H1 (cell line): ENCODE data around the gene SLC37A2. TPM values are rescaled to one million over a fixed set of nuclear protein-coding genes. Genes with fewer than 3 reads are reported as not detected.

Source experiments
- CTCF ChIA-PET: fragments of 300-600 bp; sonication (Branson Sonifier 250); formaldehyde crosslinking; loops from one replicate; lab custom pipeline; 2021; ENCODE audit not compliant: partially characterized antibody; lab: Charles Lee
- POLR2A ChIA-PET: fragments of 300-600 bp; sonication (Branson Sonifier 250); formaldehyde crosslinking; loops from one replicate; lab custom pipeline; 2021; ENCODE audit warnings: inconsistent platforms; ENCODE audit not compliant: partially characterized antibody; lab: Charles Lee
- DNase-seq, 2 experiments: peaks; one replicate each; pipeline versions ENCODE4 v3.0.0 to v3.0.0-alpha.2; 2010 to 2022; ENCODE audit warnings: low spot score in 2 of 2, low read depth in 1 of 2, mixed read lengths in 1 of 2
- FAIRE-seq: peaks from 2 replicates; lab custom pipeline; 2011; peaks lifted over from hg19 to GRCh38; lab: Jason Lieb, UNC
- H2AFZ ChIP-seq: 2 replicates; pipeline ENCODE4 v1.8.1; 2012; ENCODE audit warnings: low read length, inconsistent platforms
- H2AK5ac ChIP-seq: 2 replicates; pipeline ENCODE4 v1.6.1; 2013; ENCODE audit warnings: low read depth, low read length
- H2BK120ac ChIP-seq: replicated peaks from 2 replicates; pipeline ENCODE3; 2013; ENCODE audit warnings: low read depth, low read length, inconsistent platforms
- H2BK12ac ChIP-seq: 2 replicates; pipeline ENCODE4 v1.6.1; 2013; ENCODE audit warnings: low read depth, low read length
- H2BK15ac ChIP-seq: 2 replicates; pipeline ENCODE4 v1.6.1; 2013; ENCODE audit warnings: low read length
- H2BK20ac ChIP-seq: 2 replicates; pipeline ENCODE4 v1.6.1; 2013; ENCODE audit warnings: low read length
- H2BK5ac ChIP-seq: 2 replicates; pipeline ENCODE4 v1.6.1; 2013; ENCODE audit warnings: low read depth, low read length
- H3K14ac ChIP-seq: 2 replicates; pipeline ENCODE4 v1.6.1; 2013; ENCODE audit warnings: inconsistent platforms; ENCODE audit not compliant: insufficient read length
- H3K18ac ChIP-seq: 2 replicates; pipeline ENCODE4 v1.6.1; 2013; ENCODE audit warnings: low read length; ENCODE audit errors: extremely low read depth
- H3K23ac ChIP-seq: 2 replicates; pipeline ENCODE4 v1.6.1; 2013; ENCODE audit warnings: inconsistent platforms; ENCODE audit not compliant: insufficient read length
- H3K23me2 ChIP-seq: 2 replicates; pipeline ENCODE4 v1.6.1; 2013; ENCODE audit warnings: low read depth, low read length
- H3K27ac ChIP-seq: 2 replicates; pipeline ENCODE4 v1.6.1; 2011; ENCODE audit warnings: low read depth, low read length, inconsistent platforms
- H3K27me3 ChIP-seq, 4 experiments: replicated peaks in 1 of 4; 1 replicate in 1 of 4; 2 replicates in 3 of 4; pipeline versions ENCODE4 v1.6.1 to v1.8.1; 2011 to 2013; ENCODE audit warnings: low read length in 3 of 4, mild to moderate bottlenecking in 3 of 4, inconsistent platforms in 2 of 4, mixed read lengths in 2 of 4, moderate library complexity in 1 of 4; ENCODE audit not compliant: control insufficient read depth in 3 of 4, insufficient read depth in 3 of 4; ENCODE audit errors: extremely low read depth in 1 of 4
- H3K36me3 ChIP-seq, 4 experiments: 2 replicates each; pipeline versions ENCODE4 v1.6.1 to v1.8.1; 2011 to 2013; ENCODE audit warnings: mild to moderate bottlenecking in 4 of 4, low read length in 3 of 4, moderate library complexity in 2 of 4, control low read depth in 1 of 4, inconsistent platforms in 1 of 4; ENCODE audit not compliant: insufficient read depth in 4 of 4, control insufficient read depth in 2 of 4
- H3K4ac ChIP-seq: replicated peaks from 2 replicates; pipeline ENCODE3; 2013; ENCODE audit warnings: low read length, low read depth, mixed read lengths, inconsistent platforms; ENCODE audit not compliant: insufficient read length
- H3K4me1 ChIP-seq, 4 experiments: replicated peaks in 1 of 4; 1 replicate in 1 of 4; 2 replicates in 3 of 4; pipeline versions ENCODE4 v1.6.1 to v1.8.1; 2011 to 2013; ENCODE audit warnings: low read length in 3 of 4, inconsistent platforms in 2 of 4, mixed read lengths in 1 of 4; ENCODE audit not compliant: insufficient read depth in 4 of 4, control insufficient read depth in 3 of 4
- H3K4me2 ChIP-seq, 2 experiments: 2 replicates each; pipeline versions ENCODE4 v1.6.1 to v1.8.1; 2011 to 2013; ENCODE audit warnings: low read depth in 2 of 2, low read length in 2 of 2, control low read depth in 1 of 2, inconsistent platforms in 1 of 2, mild to moderate bottlenecking in 1 of 2; ENCODE audit not compliant: insufficient read depth in 1 of 2
- H3K4me3 ChIP-seq, 4 experiments: fragments of 200-600, 300-600 bp in 1 of 4; sonication (generic), shearing (Covaris generic), sonication (Bioruptor Twin) in 1 of 4; 2 replicates each; pipeline versions ENCODE4 v1.5.1 to v1.8.1; 2011 to 2016; ENCODE audit warnings: low read length in 4 of 4, low read depth in 3 of 4, control low read depth in 2 of 4, inconsistent platforms in 2 of 4, mild to moderate bottlenecking in 2 of 4, mixed read lengths in 1 of 4, moderate library complexity in 1 of 4; ENCODE audit not compliant: insufficient read depth in 2 of 4; ENCODE audit errors: extremely low read depth in 1 of 4
- H3K56ac ChIP-seq: replicated peaks from 2 replicates; pipeline ENCODE3; 2013; ENCODE audit warnings: low read depth, mild to moderate bottlenecking, mixed read lengths, low read length, inconsistent platforms; ENCODE audit not compliant: insufficient read length
- H3K79me1 ChIP-seq: 2 replicates; pipeline ENCODE4 v1.6.1; 2013; ENCODE audit warnings: low read depth, low read length, control low read depth
- H3K79me2 ChIP-seq, 2 experiments: 2 replicates each; pipeline versions ENCODE4 v1.6.1 to v1.8.1; 2012 to 2013; ENCODE audit warnings: low read length in 2 of 2, mild to moderate bottlenecking in 2 of 2, inconsistent platforms in 1 of 2; ENCODE audit not compliant: insufficient read depth in 2 of 2, control insufficient read depth in 1 of 2
- H3K9ac ChIP-seq, 4 experiments: replicated peaks in 1 of 4; 1 replicate in 1 of 4; 2 replicates in 3 of 4; pipeline versions ENCODE4 v1.6.1 to v1.8.1; 2011 to 2013; ENCODE audit warnings: low read depth in 3 of 4, low read length in 3 of 4, control low read depth in 2 of 4, mild to moderate bottlenecking in 2 of 4, moderate library complexity in 2 of 4, inconsistent platforms in 1 of 4; ENCODE audit errors: extremely low read depth in 1 of 4
- H3K9me3 ChIP-seq, 2 experiments: 2 replicates each; pipeline versions ENCODE4 v1.6.1 to v1.8.1; 2012 to 2013; ENCODE audit warnings: mild to moderate bottlenecking in 2 of 2, moderate library complexity in 2 of 2, control low read depth in 1 of 2, inconsistent platforms in 1 of 2, low read depth in 1 of 2, low read length in 1 of 2, mixed read lengths in 1 of 2; ENCODE audit not compliant: insufficient read depth in 2 of 2
- H4K20me1 ChIP-seq, 2 experiments: replicated peaks in 1 of 2; 2 replicates each; pipeline versions ENCODE3 to v1.8.1; 2011 to 2013; ENCODE audit warnings: inconsistent platforms in 2 of 2, low read length in 2 of 2, mild to moderate bottlenecking in 1 of 2; ENCODE audit not compliant: insufficient read depth in 2 of 2, control insufficient read depth in 1 of 2
- H4K5ac ChIP-seq: 2 replicates; pipeline ENCODE4 v1.6.1; 2013; ENCODE audit warnings: low read length, low read depth, mixed read lengths, inconsistent platforms; ENCODE audit not compliant: insufficient read length
- H4K8ac ChIP-seq: 2 replicates; pipeline ENCODE4 v1.8.0; 2013; ENCODE audit warnings: mild to moderate bottlenecking, moderate library complexity, low read length, inconsistent platforms; ENCODE audit not compliant: insufficient read depth; ENCODE audit errors: extremely low read depth
- H4K91ac ChIP-seq: replicated peaks from 2 replicates; pipeline ENCODE3; 2013; ENCODE audit warnings: low read length, mixed read lengths, inconsistent platforms; ENCODE audit not compliant: insufficient read length
- ASH2L ChIP-seq: fragments of 200-600, 300-600 bp; sonication (generic); IDR thresholded peaks from one replicate; pipeline ENCODE4 v1.7.1; 2017; ENCODE audit warnings: low read length
- CBX8 ChIP-seq: fragments of 300-800, 300-1000 bp; sonication (generic); IDR thresholded peaks from 2 replicates; pipeline ENCODE4 v1.7.1; 2016; ENCODE audit warnings: low read depth, low read length, borderline replicate concordance
- KDM5A ChIP-seq: fragments of 200-600 bp; IDR thresholded peaks from 2 replicates; pipeline ENCODE4 v1.7.1; 2012; ENCODE audit warnings: mild to moderate bottlenecking, low read length, inconsistent platforms, mixed read lengths
- RXRA ChIP-seq: IDR thresholded peaks from 2 replicates; pipeline ENCODE4 v1.6.1; 2011; ENCODE audit warnings: low read depth, mild to moderate bottlenecking, low read length, moderate library complexity; ENCODE audit not compliant: insufficient read depth
- SP4 ChIP-seq: IDR thresholded peaks from 2 replicates; pipeline ENCODE4 v1.6.1; 2012; ENCODE audit warnings: low read length, inconsistent platforms
- TBP ChIP-seq: IDR thresholded peaks from 2 replicates; pipeline ENCODE4 v1.6.1; 2011; ENCODE audit warnings: low read depth, low read length, improper control_type of control experiment
- TCF12 ChIP-seq: IDR thresholded peaks from 2 replicates; pipeline ENCODE4 v1.6.1; 2011; ENCODE audit warnings: low read depth, mild to moderate bottlenecking, low read length
- WGBS, 2 experiments: shearing (Covaris generic) in 1 of 2; methylation state at CpG; one replicate each; pipeline versions ENCODE4 v1.1.6 to v1.1.7; 2013 to 2015; ENCODE audit warnings: low lambda C conversion rate in 2 of 2, mixed read lengths in 2 of 2, inconsistent platforms in 1 of 2, low coverage in 1 of 2, missing lambda C conversion rate in 1 of 2; ENCODE audit not compliant: insufficient replicate concordance in 2 of 2, insufficient coverage in 1 of 2, insufficient read length in 1 of 2; ENCODE audit errors: extremely low coverage in 1 of 2, missing lambda C conversion rate in 1 of 2; 5-methylcytosine and 5-hydroxymethylcytosine counted together
- polyA plus RNA-seq, 7 experiments: library from polyadenylated mRNA; depleted of rRNA in 3 of 7; stranded (reverse) in 5 of 7; unstranded in 2 of 7; fragments of >200 nt in 5 of 7; fragments of 200-250 nt in 2 of 7; gene quantifications; 1 replicate in 5 of 7; 2 replicates in 1 of 7; 4 replicates in 1 of 7; pipeline versions ENCODE4 v1.2.1 to v1.2.3, GENCODE V29; 2011 to 2013; ENCODE audit warnings: missing spikeins in 2 of 7, mixed read lengths in 2 of 7
- total RNA-seq: library from RNA; stranded (reverse); fragmentation: NEBNext Ultra II Directional; extraction: Animal tissue kit (Norgen Biotek cat#: 25700); gene quantifications from 2 replicates; pipeline ENCODE4 v1.2.1, GENCODE V29; 2021

The SLC37A2 gene
- total and polyA plus RNA-seq, 2 of the 8 experiments (the other 6 are each of a cell fraction or from before 2014, with no cell fraction given): 1.3 to 1.9 TPM

- FAIRE-seq (no peak), DNase-seq (no peak)
- no peak overlapping the region for H3K4me2 ChIP-seq
- no peak overlapping the region for H2BK12ac ChIP-seq
- H3K79me1 ChIP-seq: no peaks in the 10 kb centered on the region
- no peak overlapping the region for H2BK15ac ChIP-seq
- H3K4ac ChIP-seq: no peak overlapping the region
- no peak overlapping the region for H3K56ac ChIP-seq
- ChIA-PET CTCF (interaction anchor here (1.5 to 29.4 kb wide), 3 partner anchors 17 to 355 kb away, joined by 3 to 486 read pairs (median 217); no protein-coding TSS in a partner anchor), POLR2A (interaction anchor here (1.3 kb wide), 1 partner anchor 9 kb away, joined by 5 read pairs; no protein-coding TSS in a partner anchor)
- H2AK5ac ChIP-seq: no peak overlapping the region
- H3K27ac ChIP-seq: no peak overlapping the region
- H2BK5ac ChIP-seq: no peak overlapping the region
- no peaks in the 10 kb centered on the region for H3K23me2 ChIP-seq
- H3K18ac ChIP-seq: no peak overlapping the region
- H4K20me1 ChIP-seq: no peaks in the 10 kb centered on the region
- no peaks in the 10 kb centered on the region for H3K27me3 ChIP-seq
- H2AFZ ChIP-seq: no peak overlapping the region
- peaks cover 0 to 5% (median 0%) of the 10 kb centered on the region in 4 experiments; a peak in 2 of 7 replicates for H3K4me1 ChIP-seq
- H3K9me3 ChIP-seq: no peaks in the 10 kb centered on the region
- H3K9ac ChIP-seq: no peak overlapping the region
- no peaks in the 10 kb centered on the region for H3K79me2 ChIP-seq
- 91% methylated on average over 6 of the region's 6 CpGs; no CpG with 5 or more reads in 1 of the 2 experiments for WGBS, 2 experiments
- no peak overlapping the region for H4K5ac ChIP-seq
- no peak overlapping the region for H3K23ac ChIP-seq
- H3K36me3 ChIP-seq: no peaks in the 10 kb centered on the region
- H2BK20ac ChIP-seq: no peak overlapping the region
- no peak overlapping the region for H4K8ac ChIP-seq
- H2BK120ac ChIP-seq: no peak overlapping the region
- no peak overlapping the region for H3K4me3 ChIP-seq
- H4K91ac ChIP-seq: no peak overlapping the region
- no peak overlapping the region for H3K14ac ChIP-seq
- TF ChIP-seq ASH2L (no peak), KDM5A (no peak), RXRA (no peak), TCF12 (no peak), CBX8 (no peak), SP4 (no peak), TBP (no peak)
These were observed 8.7 kb downstream of the SLC37A2 start for GRCh38 chr11:125071846-125072217.
